Ishikawa (cell line): ENCODE measurements around the gene ZNF608.

Experiments
- CEBPB ChIP-seq: IDR thresholded peaks from 2 replicates; pipeline ENCODE4 v1.6.1; 2012
- CREB1 ChIP-seq: IDR thresholded peaks from 2 replicates; pipeline ENCODE4 v1.6.1; 2012; ENCODE audit warnings: low read depth
- EGR1 ChIP-seq: IDR thresholded peaks from 2 replicates; pipeline ENCODE4 v1.6.1; 2012
- EP300 ChIP-seq: IDR thresholded peaks from 2 replicates; pipeline ENCODE4 v1.6.1; 2012; ENCODE audit warnings: borderline replicate concordance
- FOXM1 ChIP-seq: IDR thresholded peaks from 2 replicates; pipeline ENCODE4 v1.6.1; 2012; ENCODE audit warnings: low read depth, borderline replicate concordance
- NFIC ChIP-seq: IDR thresholded peaks from 2 replicates; pipeline ENCODE4 v1.6.1; 2012
- RAD21 ChIP-seq: IDR thresholded peaks from 2 replicates; pipeline ENCODE4 v1.6.1; 2012; ENCODE audit warnings: low read depth
- TAF1 ChIP-seq: IDR thresholded peaks from 2 replicates; pipeline ENCODE4 v1.6.1; 2012; ENCODE audit warnings: low read depth, mild to moderate bottlenecking
- TCF12 ChIP-seq: IDR thresholded peaks from 2 replicates; pipeline ENCODE4 v1.6.1; 2012; ENCODE audit warnings: low read depth
- TEAD4 ChIP-seq: IDR thresholded peaks from 2 replicates; pipeline ENCODE4 v1.6.1; 2012
- YY1 ChIP-seq: IDR thresholded peaks from 2 replicates; pipeline ENCODE4 v1.6.1; 2012; ENCODE audit warnings: low read depth
- ZBTB7A ChIP-seq: IDR thresholded peaks from 2 replicates; pipeline ENCODE4 v1.6.1; 2012; ENCODE audit warnings: low read depth
- TF ChIP-seq, protein P1 (sequence below): IDR thresholded peaks from 2 replicates; pipeline ENCODE4 v1.6.1; 2012; ENCODE audit warnings: low read depth, mild to moderate bottlenecking
- TF ChIP-seq, protein P2 (sequence below): IDR thresholded peaks from 2 replicates; pipeline ENCODE4 v1.6.1; 2012
- TF ChIP-seq, protein P3 (sequence below): IDR thresholded peaks from 2 replicates; pipeline ENCODE4 v1.6.1; 2012

The ZNF608 gene, protein sequence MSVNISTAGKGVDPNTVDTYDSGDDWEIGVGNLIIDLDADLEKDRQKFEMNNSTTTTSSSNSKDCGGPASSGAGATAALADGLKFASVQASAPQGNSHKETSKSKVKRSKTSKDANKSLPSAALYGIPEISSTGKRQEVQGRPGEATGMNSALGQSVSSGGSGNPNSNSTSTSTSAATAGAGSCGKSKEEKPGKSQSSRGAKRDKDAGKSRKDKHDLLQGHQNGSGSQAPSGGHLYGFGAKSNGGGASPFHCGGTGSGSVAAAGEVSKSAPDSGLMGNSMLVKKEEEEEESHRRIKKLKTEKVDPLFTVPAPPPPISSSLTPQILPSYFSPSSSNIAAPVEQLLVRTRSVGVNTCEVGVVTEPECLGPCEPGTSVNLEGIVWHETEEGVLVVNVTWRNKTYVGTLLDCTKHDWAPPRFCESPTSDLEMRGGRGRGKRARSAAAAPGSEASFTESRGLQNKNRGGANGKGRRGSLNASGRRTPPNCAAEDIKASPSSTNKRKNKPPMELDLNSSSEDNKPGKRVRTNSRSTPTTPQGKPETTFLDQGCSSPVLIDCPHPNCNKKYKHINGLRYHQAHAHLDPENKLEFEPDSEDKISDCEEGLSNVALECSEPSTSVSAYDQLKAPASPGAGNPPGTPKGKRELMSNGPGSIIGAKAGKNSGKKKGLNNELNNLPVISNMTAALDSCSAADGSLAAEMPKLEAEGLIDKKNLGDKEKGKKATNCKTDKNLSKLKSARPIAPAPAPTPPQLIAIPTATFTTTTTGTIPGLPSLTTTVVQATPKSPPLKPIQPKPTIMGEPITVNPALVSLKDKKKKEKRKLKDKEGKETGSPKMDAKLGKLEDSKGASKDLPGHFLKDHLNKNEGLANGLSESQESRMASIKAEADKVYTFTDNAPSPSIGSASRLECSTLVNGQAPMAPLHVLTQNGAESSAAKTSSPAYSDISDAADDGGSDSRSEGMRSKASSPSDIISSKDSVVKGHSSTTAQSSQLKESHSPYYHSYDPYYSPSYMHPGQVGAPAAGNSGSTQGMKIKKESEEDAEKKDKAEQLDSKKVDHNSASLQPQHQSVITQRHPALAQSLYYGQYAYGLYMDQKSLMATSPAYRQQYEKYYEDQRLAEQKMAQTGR (N-terminal part only)

DNA sequence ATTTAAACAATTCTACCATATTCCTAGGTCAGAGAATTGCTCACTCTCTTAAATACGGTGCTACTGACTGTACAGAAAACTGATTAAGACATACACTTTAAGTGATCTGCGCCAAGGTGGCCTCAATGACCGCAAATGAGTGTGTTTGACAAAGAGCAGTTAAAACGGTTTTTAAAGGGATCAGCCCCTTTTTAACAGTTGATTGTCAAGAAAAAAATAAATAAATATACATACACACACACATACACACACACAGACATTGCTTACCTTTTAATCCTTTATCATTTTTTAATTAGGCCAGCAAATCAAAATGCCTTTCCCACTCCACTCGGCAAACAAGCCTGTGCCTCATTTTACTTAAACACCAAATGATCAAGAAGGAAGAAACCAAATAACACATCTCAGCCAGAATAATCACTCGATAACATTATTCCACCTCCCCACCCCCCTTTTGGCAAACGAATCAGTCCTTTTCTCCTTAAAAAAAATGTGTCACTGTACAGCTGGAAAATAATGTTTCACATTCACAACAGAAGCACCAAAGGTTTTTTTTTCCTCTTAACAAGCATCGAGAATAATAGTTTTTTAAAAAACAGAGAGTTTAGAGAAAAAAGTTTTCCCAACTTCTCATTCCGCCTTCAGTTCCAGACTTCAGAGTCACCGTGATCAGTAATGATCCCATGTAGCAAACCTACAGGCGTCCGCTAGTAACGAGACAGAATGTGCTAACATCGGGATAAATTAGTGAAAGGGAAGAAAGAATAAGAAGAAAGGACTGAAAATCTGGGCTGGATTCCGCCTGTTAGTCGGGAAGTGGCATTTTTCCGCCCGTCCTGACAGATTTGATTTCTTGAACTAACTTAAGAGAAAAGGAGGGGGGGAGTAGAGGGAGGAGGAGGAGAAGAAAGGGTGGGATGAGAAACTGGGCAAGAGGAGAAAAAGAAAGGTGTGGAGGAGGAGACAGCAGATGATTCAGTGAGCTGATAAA lies at the start of gene ZNF608:
TSS of gene ZNF608 (minus strand) at position 712 of the 988 bp plus-strand sequence. CDS start 1,650 bp downstream, outside the sequence.
- TF ChIP-seq, protein P1, sequence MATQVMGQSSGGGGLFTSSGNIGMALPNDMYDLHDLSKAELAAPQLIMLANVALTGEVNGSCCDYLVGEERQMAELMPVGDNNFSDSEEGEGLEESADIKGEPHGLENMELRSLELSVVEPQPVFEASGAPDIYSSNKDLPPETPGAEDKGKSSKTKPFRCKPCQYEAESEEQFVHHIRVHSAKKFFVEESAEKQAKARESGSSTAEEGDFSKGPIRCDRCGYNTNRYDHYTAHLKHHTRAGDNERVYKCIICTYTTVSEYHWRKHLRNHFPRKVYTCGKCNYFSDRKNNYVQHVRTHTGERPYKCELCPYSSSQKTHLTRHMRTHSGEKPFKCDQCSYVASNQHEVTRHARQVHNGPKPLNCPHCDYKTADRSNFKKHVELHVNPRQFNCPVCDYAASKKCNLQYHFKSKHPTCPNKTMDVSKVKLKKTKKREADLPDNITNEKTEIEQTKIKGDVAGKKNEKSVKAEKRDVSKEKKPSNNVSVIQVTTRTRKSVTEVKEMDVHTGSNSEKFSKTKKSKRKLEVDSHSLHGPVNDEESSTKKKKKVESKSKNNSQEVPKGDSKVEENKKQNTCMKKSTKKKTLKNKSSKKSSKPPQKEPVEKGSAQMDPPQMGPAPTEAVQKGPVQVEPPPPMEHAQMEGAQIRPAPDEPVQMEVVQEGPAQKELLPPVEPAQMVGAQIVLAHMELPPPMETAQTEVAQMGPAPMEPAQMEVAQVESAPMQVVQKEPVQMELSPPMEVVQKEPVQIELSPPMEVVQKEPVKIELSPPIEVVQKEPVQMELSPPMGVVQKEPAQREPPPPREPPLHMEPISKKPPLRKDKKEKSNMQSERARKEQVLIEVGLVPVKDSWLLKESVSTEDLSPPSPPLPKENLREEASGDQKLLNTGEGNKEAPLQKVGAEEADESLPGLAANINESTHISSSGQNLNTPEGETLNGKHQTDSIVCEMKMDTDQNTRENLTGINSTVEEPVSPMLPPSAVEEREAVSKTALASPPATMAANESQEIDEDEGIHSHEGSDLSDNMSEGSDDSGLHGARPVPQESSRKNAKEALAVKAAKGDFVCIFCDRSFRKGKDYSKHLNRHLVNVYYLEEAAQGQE: no peak
- TF ChIP-seq NFIC: peak; percentile 48

DNA sequence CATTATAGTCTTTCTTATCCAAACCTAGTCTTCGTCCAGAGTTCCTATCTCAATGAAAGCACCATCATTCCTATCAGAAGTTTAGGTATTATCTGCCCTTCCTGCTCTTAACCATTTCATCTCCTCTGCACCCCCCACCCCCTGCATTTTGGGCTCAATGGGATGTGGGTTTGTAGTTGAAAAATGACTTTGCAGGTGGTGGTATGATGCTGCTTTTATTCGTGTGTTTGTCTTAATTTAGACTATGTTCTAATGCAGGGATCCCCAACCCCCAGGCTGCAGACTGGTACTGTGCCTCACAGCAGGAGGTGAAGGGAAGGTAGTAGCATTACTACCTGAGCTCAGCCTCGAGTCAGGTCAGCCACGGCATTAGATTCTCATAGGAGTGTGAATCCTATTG lies 49.4 kb upstream of the ZNF608 start:
- no peak for TF ChIP-seq EGR1
- TF ChIP-seq FOXM1: no peak
- no peak for TF ChIP-seq RAD21
- TF ChIP-seq, protein P2, sequence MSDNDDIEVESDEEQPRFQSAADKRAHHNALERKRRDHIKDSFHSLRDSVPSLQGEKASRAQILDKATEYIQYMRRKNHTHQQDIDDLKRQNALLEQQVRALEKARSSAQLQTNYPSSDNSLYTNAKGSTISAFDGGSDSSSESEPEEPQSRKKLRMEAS: no peak
- no peak for TF ChIP-seq TAF1
- TF ChIP-seq TCF12: no peak
- TF ChIP-seq YY1: no peak
- TF ChIP-seq ZBTB7A: no peak
- TF ChIP-seq, protein P3, sequence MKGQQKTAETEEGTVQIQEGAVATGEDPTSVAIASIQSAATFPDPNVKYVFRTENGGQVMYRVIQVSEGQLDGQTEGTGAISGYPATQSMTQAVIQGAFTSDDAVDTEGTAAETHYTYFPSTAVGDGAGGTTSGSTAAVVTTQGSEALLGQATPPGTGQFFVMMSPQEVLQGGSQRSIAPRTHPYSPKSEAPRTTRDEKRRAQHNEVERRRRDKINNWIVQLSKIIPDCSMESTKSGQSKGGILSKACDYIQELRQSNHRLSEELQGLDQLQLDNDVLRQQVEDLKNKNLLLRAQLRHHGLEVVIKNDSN: no peak
- no peak for TF ChIP-seq NFIC
- no peak for TF ChIP-seq CEBPB
- no peak for TF ChIP-seq CREB1
- TF ChIP-seq, protein P1: no peak
- no peak for TF ChIP-seq TEAD4
- no peak for TF ChIP-seq EP300

DNA sequence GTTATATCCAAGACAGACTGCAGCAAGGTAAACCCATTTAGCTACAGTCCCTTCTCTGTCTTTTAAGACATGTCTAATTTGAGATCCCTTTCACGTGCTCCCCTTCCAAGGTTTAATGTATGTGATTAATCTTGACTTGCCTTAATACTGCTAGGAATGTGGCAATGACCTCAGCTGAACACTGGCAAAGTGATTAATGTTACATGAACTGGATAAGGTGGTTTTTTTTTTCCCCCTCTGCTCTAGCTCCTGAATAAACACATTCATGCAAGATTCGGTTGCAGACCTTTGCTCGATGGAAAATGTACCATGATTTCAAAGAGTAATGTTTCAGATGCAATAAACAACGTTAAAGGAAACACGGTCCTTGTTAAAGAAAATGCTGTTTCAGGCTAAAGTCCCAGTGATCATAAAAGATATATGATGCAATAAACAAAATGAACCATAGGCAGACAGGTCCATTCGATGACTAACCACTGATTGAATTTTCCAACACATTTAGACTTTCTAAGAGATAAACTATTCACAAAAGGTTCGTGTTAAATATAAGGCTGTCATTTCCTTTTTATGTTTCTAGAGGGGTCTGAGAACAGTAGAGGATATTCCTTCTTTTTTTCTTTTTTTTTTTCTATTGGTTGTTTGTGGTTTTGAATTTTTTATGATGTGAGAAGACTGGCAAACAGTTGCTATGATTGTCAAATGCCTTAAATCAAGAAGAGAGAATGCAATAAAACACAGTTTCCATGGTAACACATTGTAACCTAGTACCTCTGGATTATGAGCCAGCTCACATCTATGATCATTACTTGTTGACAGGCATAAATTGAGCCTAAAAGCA lies 44.7 kb upstream of the ZNF608 start:
- no peak for TF ChIP-seq TAF1
- peak; percentile 21; the same call in 1 of the 2 replicates for TF ChIP-seq EP300
- TF ChIP-seq, protein P3: no peak
- peak; percentile 68; the same call in 1 of the 2 replicates for TF ChIP-seq TEAD4

DNA sequence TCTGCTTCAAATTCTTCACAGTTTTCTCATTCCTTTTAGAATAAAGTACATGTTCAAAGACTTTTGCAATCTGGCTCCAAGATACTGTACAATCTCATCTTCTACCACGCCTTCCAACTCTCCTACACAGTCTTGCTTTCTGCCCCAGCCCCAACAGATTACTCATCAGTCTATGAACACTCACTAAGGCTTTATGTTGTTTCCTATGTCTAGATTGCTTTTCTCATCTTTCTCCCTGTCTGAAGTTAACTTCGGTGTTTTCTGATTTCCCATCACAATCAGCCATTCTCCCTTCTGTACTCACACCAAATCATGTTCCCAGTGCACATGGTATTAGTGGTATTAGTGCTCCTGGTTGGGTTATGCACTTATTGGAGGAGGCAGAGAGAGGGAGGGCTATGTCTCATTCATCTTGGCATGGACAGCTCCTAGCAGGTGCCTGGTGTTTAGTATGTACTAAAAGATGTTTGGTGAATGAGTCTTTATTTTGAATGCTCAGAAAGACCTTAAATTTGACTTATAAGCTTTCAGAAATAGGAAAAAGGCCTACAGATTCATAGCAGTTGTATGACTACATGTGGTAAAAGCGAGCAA lies 44.0 kb upstream of the ZNF608 start:
- TF ChIP-seq, protein P1: peak; percentile 60
- TF ChIP-seq, protein P3: no peak
